HG03045 (cell line): ENCODE results near the gene FHDC1.

Experiments
- ATAC-seq: cut with Tn5 transposase; IDR thresholded peaks from one replicate; pipeline ENCODE4 v1.9.1; 2021; ENCODE audit warnings: mild to moderate bottlenecking, moderate library complexity; ENCODE audit not compliant: unreplicated experiment

Gene FHDC1

GRCh38 chr4:152979731-152980330, 43.7 kb downstream of the FHDC1 start:
- ATAC-seq: no peak

- no peak for ATAC-seq
Observed at GRCh38 chr4:152981278-152981677, 45.2 kb downstream of the FHDC1 start.

- ATAC-seq: no peak
Observed at GRCh38 chr4:152981842-152982241, 45.7 kb downstream of the FHDC1 start.

GRCh38 chr4:152983221-152983620, 47.1 kb downstream of the FHDC1 start:
- no peak for ATAC-seq

DNA sequence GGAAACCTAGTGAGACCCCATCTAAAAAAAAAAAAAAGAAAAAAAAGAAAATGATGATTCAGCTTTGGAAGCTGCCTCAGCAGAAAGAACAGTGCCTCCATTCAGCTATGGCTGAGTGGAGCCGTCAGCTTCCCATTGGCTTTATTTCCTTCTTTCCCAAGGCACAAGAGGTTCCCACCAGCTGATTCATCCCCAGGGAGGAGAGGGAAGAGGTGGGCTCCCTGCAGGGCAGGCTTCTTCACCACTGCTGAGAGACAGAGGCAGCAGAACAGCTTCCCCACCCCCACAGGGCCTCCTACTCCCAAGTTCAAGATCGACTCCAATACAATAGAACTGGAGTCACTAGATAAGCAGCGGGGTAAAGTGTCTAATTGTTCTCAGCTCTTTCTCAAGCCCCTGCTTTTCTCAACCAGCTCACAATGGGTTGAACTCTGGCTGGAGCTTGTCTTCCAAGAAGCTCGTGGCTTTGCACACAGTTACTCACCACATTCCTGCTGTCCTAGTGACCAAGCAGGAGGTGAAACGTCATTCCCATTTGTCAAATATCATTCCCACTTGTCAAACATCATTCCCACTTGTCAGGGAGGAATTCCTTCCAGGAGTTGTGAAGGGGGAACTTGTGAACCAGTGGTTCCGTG, 47.8 kb downstream of the FHDC1 start:
- no peak for ATAC-seq

- no peak for ATAC-seq
Observed at GRCh38 chr4:152988721-152989553, 52.8 kb downstream of the FHDC1 start.

GRCh38 chr4:152989554-152989970, 53.4 kb downstream of the FHDC1 start:
- no peak for ATAC-seq

GRCh38 chr4:152990471-152991131, 54.5 kb downstream of the FHDC1 start:
- ATAC-seq: no peak

DNA sequence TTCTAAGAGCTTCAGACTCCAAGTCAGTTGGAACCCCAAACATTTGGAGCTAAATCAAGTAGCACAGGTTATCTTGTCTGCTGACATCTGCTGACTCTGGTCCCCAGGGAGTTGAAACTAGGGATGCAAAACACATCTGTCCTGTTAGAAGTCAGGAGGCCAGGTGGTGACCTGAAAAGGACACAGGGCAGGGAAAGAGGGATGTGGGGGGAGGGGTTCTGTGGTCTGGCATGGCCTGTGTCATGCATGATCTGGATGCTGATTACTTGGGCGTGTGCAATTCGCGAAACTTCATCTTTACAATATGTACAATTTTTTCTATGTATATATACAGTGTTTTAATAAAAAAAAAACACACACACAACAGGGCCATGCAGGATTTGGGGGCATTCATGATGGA, 55.3 kb downstream of the FHDC1 start:
- no peak for ATAC-seq

GRCh38 chr4:152992027-152992426, 55.9 kb downstream of the FHDC1 start:
- no peak for ATAC-seq

GRCh38 chr4:152992466-152992865, 56.3 kb downstream of the FHDC1 start:
- ATAC-seq: no peak

DNA sequence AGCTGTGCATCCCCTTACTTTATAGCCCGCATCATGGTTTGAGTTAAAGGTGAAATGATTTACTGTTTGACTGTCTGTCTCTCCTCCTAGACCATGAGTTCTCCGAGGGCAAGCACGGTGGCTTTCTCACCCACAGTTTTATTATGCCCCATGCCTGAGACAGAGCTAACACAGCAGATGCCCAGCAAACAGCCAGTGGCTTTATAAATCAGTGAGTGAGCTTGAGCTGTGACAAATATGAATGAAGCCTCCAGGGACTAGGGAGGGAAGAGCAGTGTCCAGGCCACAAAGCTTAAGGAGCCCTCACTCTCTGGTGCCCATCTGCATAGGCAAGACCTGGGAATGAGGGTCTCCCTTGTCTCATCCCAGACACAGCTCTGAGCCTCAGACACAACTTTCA, 57.9 kb downstream of the FHDC1 start:
- ATAC-seq: no peak

- ATAC-seq: no peak
Observed at GRCh38 chr4:152996111-152996571, 60.0 kb downstream of the FHDC1 start.

DNA sequence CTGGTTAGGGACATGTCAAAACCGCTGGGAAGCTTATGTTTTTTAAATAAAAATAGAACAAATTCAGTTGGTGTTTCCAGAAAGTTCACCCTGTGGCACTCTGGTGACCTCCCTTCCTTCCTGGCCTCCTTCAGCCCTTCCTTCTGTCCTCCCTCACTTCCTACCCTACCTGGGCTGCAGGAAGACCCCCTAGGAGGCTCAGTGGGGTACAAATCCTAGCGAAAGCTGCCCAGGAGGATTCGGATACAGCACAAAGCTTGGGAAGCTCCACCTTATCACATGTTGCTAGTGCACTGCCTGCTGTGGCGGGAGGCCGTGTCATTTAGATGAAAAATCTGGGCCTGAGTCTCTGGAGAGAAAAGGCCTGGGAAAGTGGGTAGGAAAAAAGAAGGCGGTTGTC, 60.5 kb downstream of the FHDC1 start:
- ATAC-seq: no peak

GRCh38 chr4:152997288-152997687, 61.2 kb downstream of the FHDC1 start:
- no peak for ATAC-seq

DNA sequence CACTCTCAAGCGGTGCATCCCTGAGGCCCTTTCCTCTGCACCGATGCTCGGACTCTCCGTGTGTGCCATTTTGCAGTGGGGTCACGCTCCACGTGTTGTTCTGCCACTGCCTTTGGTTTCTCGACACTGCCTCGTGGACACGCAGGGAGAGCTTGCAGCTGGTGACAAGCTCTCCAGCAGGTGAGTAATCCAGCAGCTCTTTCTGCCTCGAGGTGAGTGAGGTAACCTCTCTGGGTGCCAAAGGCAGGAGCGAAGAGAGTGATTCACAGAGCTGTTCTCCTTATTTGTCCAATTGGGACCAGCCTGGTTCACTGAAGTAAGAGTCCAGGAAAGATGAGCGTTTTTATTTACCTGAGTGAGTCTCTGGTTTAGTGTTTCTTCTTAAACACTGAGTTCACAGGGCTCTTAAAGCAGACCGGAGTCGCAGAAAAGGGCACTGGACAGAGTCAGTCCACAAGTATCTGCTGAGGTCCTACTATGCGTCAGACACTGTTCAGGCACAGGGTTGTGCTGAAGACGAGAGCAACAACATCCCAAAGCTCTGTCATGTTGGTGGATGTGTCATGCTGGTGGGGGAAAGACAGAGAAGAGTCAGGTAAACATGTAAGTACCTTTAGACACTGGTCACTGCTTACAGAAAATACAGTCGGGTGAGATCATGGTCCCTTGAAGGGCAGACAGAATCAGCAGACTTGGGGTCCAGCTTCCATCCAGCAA, 61.8 kb downstream of the FHDC1 start:
- no peak for ATAC-seq

- no peak for ATAC-seq
Observed at GRCh38 chr4:152998861-152999260, 62.7 kb downstream of the FHDC1 start.

- no peak for ATAC-seq
Observed at GRCh38 chr4:152999346-153000075, 63.4 kb downstream of the FHDC1 start.

- no peak for ATAC-seq
Observed at GRCh38 chr4:153000076-153000420, 63.9 kb downstream of the FHDC1 start.

DNA sequence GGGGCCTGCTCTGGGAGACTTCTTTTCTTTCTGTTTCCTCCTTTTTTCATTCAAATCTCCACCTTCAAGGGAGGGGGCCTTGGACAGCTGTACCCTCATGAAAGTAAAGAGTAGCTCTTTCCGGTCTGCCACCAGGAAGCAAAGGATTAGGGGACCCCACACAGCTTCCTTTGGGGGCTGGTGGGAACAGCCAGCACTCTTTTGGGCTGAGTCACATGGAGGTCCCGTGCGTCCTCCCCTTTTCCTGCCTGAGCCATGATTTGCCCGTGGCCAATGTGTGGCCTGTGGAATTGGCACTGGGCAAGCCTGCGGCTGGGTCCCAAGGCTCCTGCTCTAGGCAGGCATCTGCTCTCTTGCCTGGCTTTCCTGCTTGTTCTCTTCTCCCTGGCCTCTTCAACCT, 65.5 kb downstream of the FHDC1 start:
- ATAC-seq: no peak
